H9 (cell line): ENCODE results near the gene NOSIP. TPM values are rescaled to one million over a fixed set of nuclear protein-coding genes. Genes with fewer than 3 reads are reported as not detected.

ENCODE experiments used
- DNase-seq: peaks from one replicate; pipeline ENCODE4 v3.0.0-alpha.2; 2017
- H2AFZ ChIP-seq: one replicate; pipeline ENCODE4 v1.6.1; 2013; ENCODE audit warnings: mild to moderate bottlenecking, low read length, control low read depth, moderate library complexity
- H2AK5ac ChIP-seq: 2 replicates; pipeline ENCODE4 v1.6.1; 2013; ENCODE audit warnings: low read length, control low read depth, mixed read lengths; ENCODE audit not compliant: insufficient read length
- H2BK120ac ChIP-seq: one replicate; pipeline ENCODE4 v1.6.1; 2013; ENCODE audit warnings: low read depth, mild to moderate bottlenecking, low read length, control low read depth, inconsistent platforms; ENCODE audit not compliant: poor library complexity, severe bottlenecking
- H2BK12ac ChIP-seq: 2 replicates; pipeline ENCODE4 v1.6.1; 2013; ENCODE audit warnings: low read length, control low read depth, mixed read lengths, low read depth; ENCODE audit not compliant: insufficient read length
- H2BK15ac ChIP-seq: 2 replicates; pipeline ENCODE4 v1.6.1; 2013; ENCODE audit warnings: low read depth, low read length, control low read depth
- H2BK20ac ChIP-seq: one replicate; pipeline ENCODE4 v1.6.1; 2013; ENCODE audit warnings: low read depth, mild to moderate bottlenecking, low read length, control low read depth, inconsistent platforms; ENCODE audit not compliant: poor library complexity, severe bottlenecking
- H2BK5ac ChIP-seq: 2 replicates; pipeline ENCODE4 v1.6.1; 2013; ENCODE audit warnings: low read length, control low read depth, mixed read lengths; ENCODE audit not compliant: insufficient read length
- H3K14ac ChIP-seq: 2 replicates; pipeline ENCODE4 v1.6.1; 2013; ENCODE audit warnings: low read length, control low read depth; ENCODE audit not compliant: insufficient read depth
- H3K18ac ChIP-seq: 2 replicates; pipeline ENCODE4 v1.6.1; 2013; ENCODE audit warnings: low read depth, mild to moderate bottlenecking, mixed read lengths, low read length, control low read depth; ENCODE audit not compliant: insufficient read length
- H3K23ac ChIP-seq: 2 replicates; pipeline ENCODE4 v1.6.1; 2013; ENCODE audit warnings: low read length, control low read depth, mixed read lengths, low read depth; ENCODE audit not compliant: insufficient read length
- H3K23me2 ChIP-seq: 2 replicates; pipeline ENCODE4 v1.6.1; 2013; ENCODE audit warnings: low read depth, mild to moderate bottlenecking, mixed read lengths, low read length, control low read depth; ENCODE audit not compliant: insufficient read length, poor library complexity, severe bottlenecking
- H3K27ac ChIP-seq: 2 replicates; pipeline ENCODE4 v1.5.1; 2013; ENCODE audit warnings: low read length, control low read depth, mixed read lengths, low read depth; ENCODE audit not compliant: insufficient read length
- H3K27me3 ChIP-seq: 2 replicates; pipeline ENCODE4 v1.6.1; 2013; ENCODE audit warnings: low read length, control low read depth, inconsistent platforms; ENCODE audit not compliant: insufficient read depth
- H3K4ac ChIP-seq: 2 replicates; pipeline ENCODE4 v1.6.1; 2013; ENCODE audit warnings: low read depth, mild to moderate bottlenecking, control low read depth, inconsistent platforms, low read length, moderate library complexity
- H3K4me1 ChIP-seq: 2 replicates; pipeline ENCODE4 v1.6.1; 2013; ENCODE audit warnings: low read length, control low read depth, inconsistent platforms; ENCODE audit not compliant: insufficient read depth
- H3K4me2 ChIP-seq: 2 replicates; pipeline ENCODE4 v1.6.1; 2013; ENCODE audit warnings: low read length, control low read depth, mixed read lengths; ENCODE audit not compliant: insufficient read length, insufficient read depth
- H3K56ac ChIP-seq: 2 replicates; pipeline ENCODE4 v1.6.1; 2013; ENCODE audit warnings: low read depth, mild to moderate bottlenecking, mixed read lengths, low read length, control low read depth; ENCODE audit not compliant: insufficient read length
- H3K79me1 ChIP-seq: 2 replicates; pipeline ENCODE4 v1.6.1; 2013; ENCODE audit warnings: low read depth, mild to moderate bottlenecking, moderate library complexity, low read length, control low read depth, inconsistent platforms; ENCODE audit not compliant: insufficient read depth, poor library complexity, severe bottlenecking
- H3K79me2 ChIP-seq: 2 replicates; pipeline ENCODE4 v1.6.1; 2013; ENCODE audit warnings: low read length, control low read depth, inconsistent platforms; ENCODE audit not compliant: insufficient read depth
- H3K9ac ChIP-seq: 2 replicates; pipeline ENCODE4 v1.6.1; 2013; ENCODE audit warnings: low read length, control low read depth, mixed read lengths; ENCODE audit not compliant: insufficient read length; ENCODE audit errors: extremely low read depth
- H3K9me3 ChIP-seq: one replicate; pipeline ENCODE4 v1.6.1; 2013; ENCODE audit warnings: low read depth, low read length, inconsistent platforms; ENCODE audit not compliant: control insufficient read depth
- H3T11ph ChIP-seq: one replicate; pipeline ENCODE4 v1.6.1; 2013; ENCODE audit warnings: mild to moderate bottlenecking, low read length, control low read depth, inconsistent platforms
- H4K20me1 ChIP-seq: one replicate; pipeline ENCODE4 v1.6.1; 2013; ENCODE audit not compliant: control insufficient read depth, insufficient read length, insufficient read depth
- H4K5ac ChIP-seq: 2 replicates; pipeline ENCODE4 v1.6.1; 2013; ENCODE audit warnings: low read depth, mild to moderate bottlenecking, mixed read lengths, low read length, control low read depth; ENCODE audit not compliant: insufficient read length
- H4K8ac ChIP-seq: replicated peaks from 2 replicates; pipeline ENCODE4 v1.6.1; 2013; ENCODE audit warnings: low read length, control low read depth, mixed read lengths, low read depth; ENCODE audit not compliant: insufficient read length
- H4K91ac ChIP-seq: 2 replicates; pipeline ENCODE4 v1.6.1; 2013; ENCODE audit warnings: low read depth, mild to moderate bottlenecking, moderate library complexity, mixed read lengths, low read length, control low read depth; ENCODE audit not compliant: insufficient read length
- H3K27ac Mint-ChIP-seq, 3 experiments: 2 replicates in 2 of 3; 3 replicates in 1 of 3; pipeline ENCODE4 v1.8.0; 2020 to 2021; ENCODE audit warnings: mixed read lengths in 3 of 3, mild to moderate bottlenecking in 1 of 3, moderate library complexity in 1 of 3
- H3K27me3 Mint-ChIP-seq: 2 replicates; pipeline ENCODE4 v1.8.0; 2021; ENCODE audit warnings: low read depth, mild to moderate bottlenecking, moderate library complexity, mixed read lengths
- H3K36me3 Mint-ChIP-seq, 3 experiments: 2 replicates in 2 of 3; 3 replicates in 1 of 3; pipeline ENCODE4 v1.8.0; 2020 to 2021; ENCODE audit warnings: low read depth in 3 of 3, mixed read lengths in 3 of 3; ENCODE audit not compliant: insufficient read depth in 1 of 3
- H3K4me1 Mint-ChIP-seq, 2 experiments: 2 replicates each; pipeline ENCODE4 v1.8.0; 2020; ENCODE audit warnings: mixed read lengths in 2 of 2
- H3K4me3 Mint-ChIP-seq, 2 experiments: 2 replicates in 1 of 2; 3 replicates in 1 of 2; pipeline ENCODE4 v1.8.0; 2020 to 2021; ENCODE audit warnings: mild to moderate bottlenecking in 2 of 2, mixed read lengths in 2 of 2, moderate library complexity in 1 of 2
- H3K9me3 Mint-ChIP-seq, 2 experiments: 2 replicates in 1 of 2; 3 replicates in 1 of 2; pipeline ENCODE4 v1.8.0; 2020; ENCODE audit warnings: mild to moderate bottlenecking in 2 of 2, mixed read lengths in 2 of 2, moderate library complexity in 1 of 2
- WGBS: extraction: QIAGEN DNeasy Blood & Tissue Kit; methylation state at CpG from one replicate; pipeline ENCODE4 v1.1.7; 2013; ENCODE audit warnings: missing lambda C conversion rate, low lambda C conversion rate, mixed read lengths; ENCODE audit not compliant: insufficient read length; ENCODE audit errors: extremely low coverage; 5-methylcytosine and 5-hydroxymethylcytosine counted together
- total RNA-seq: library from RNA; stranded (reverse); gene quantifications from 2 replicates; pipeline ENCODE4 v1.2.1, GENCODE V29; 2021
- TF ChIP-seq, protein P1 (sequence below): fragments of 200-600 bp; sonication (generic); conservative IDR thresholded peaks from 3 replicates; pipeline ENCODE4 v1.8.0; 2021; ENCODE audit warnings: antibody characterized with exemption, mild to moderate bottlenecking

The NOSIP gene
- total RNA-seq, 1 experiment from 2014 or later = 78.4 TPM

DNA sequence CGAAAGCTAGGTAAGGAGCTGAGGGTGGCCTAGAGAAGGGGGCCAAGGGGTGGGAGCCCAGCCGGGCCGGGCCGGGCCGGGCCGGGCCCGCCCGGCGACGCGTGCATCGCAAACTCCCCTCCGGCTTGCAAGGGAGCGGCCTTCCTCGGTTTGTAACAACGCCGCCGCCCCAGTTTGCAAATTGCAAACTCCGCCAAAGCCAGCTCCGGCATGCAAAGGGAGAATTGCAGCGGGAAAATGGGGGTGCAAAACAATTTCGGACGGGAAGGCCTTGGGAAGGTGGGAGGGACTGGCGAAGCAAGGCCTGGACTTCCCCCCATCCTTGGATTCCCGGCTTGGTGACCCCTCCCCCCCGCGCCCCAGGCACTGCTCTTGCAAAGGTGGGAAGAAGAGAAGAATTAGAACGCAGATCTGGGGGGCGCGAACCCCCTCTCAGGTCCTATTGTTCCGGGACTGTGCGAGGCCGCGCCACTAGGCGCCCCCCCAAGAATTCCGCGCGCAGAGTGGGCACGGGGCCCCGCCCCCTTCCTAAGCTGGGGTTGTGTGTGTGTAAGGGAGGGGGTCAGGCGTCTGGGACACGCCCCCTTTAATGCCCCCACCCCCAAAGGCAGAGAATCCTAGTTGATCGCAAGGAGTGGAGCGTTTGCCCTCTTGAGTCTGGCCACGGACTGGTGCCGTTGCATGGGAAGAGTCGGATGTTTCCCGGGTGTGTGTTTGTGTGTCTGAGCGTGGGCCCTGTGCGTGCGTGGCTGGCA is 11.6 kb upstream of the NOSIP start:
- H2BK120ac ChIP-seq = no peak overlapping the region

More for the DNA sequence above, 11.6 kb upstream of the NOSIP start:
- peak; percentile 78 for DNase-seq
- no peak overlapping the region for H4K8ac ChIP-seq
- H2AFZ ChIP-seq = no peak overlapping the region
- no peak overlapping the region for H3K4ac ChIP-seq
- H3T11ph ChIP-seq = no peak overlapping the region
- H3K14ac ChIP-seq = peak overlapping the region; percentile 78; the same call in 1 of the 2 replicates
- Mint-ChIP-seq H3K9me3 (no peaks in the 10 kb centered on the region; a peak in 2 of 5 replicates), H3K36me3 (peaks cover 13 to 21% (median 14%) of the 10 kb centered on the region in 3 experiments; a peak in 6 of 7 replicates), H3K4me3 (peak overlapping the region; percentile 79 to 94), H3K27me3 (no peaks in the 10 kb centered on the region), H3K4me1 (peaks cover 10 to 25% of the 10 kb centered on the region in 2 experiments), H3K27ac (peak overlapping the region; percentile 95 to 98 (median 96))
- H3K27me3 ChIP-seq = no peaks in the 10 kb centered on the region
- H3K79me1 ChIP-seq = peaks cover 11% of the 10 kb centered on the region
- H2BK20ac ChIP-seq = no peak overlapping the region
- H3K56ac ChIP-seq = no peak overlapping the region
- no peaks in the 10 kb centered on the region for H3K9me3 ChIP-seq
- WGBS = no CpG with 5 or more reads among the region's 51 CpGs
- H3K4me2 ChIP-seq = peak overlapping the region; percentile 74
- H2AK5ac ChIP-seq = no peak overlapping the region
- TF ChIP-seq, protein P1, sequence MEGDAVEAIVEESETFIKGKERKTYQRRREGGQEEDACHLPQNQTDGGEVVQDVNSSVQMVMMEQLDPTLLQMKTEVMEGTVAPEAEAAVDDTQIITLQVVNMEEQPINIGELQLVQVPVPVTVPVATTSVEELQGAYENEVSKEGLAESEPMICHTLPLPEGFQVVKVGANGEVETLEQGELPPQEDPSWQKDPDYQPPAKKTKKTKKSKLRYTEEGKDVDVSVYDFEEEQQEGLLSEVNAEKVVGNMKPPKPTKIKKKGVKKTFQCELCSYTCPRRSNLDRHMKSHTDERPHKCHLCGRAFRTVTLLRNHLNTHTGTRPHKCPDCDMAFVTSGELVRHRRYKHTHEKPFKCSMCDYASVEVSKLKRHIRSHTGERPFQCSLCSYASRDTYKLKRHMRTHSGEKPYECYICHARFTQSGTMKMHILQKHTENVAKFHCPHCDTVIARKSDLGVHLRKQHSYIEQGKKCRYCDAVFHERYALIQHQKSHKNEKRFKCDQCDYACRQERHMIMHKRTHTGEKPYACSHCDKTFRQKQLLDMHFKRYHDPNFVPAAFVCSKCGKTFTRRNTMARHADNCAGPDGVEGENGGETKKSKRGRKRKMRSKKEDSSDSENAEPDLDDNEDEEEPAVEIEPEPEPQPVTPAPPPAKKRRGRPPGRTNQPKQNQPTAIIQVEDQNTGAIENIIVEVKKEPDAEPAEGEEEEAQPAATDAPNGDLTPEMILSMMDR = no peak
- peaks cover 14% of the 10 kb centered on the region for H3K23me2 ChIP-seq
- peak overlapping the region; percentile 50 for H3K18ac ChIP-seq
- no peak overlapping the region for H4K91ac ChIP-seq
- H3K4me1 ChIP-seq = no peaks in the 10 kb centered on the region; the same call in 1 of the 2 replicates
- H2BK5ac ChIP-seq = no peak overlapping the region
- H3K27ac ChIP-seq = no peak overlapping the region
- H4K20me1 ChIP-seq = no peaks in the 10 kb centered on the region
- no peak overlapping the region for H2BK12ac ChIP-seq
- no peak overlapping the region for H4K5ac ChIP-seq
- no peak overlapping the region for H3K23ac ChIP-seq
- no peak overlapping the region for H2BK15ac ChIP-seq
- peak overlapping the region; percentile 82 for H3K9ac ChIP-seq
- H3K79me2 ChIP-seq = peaks cover 5% of the 10 kb centered on the region; the same call in 1 of the 2 replicates
